H1 (cell line): ENCODE results near the gene PRDM4. TPM values are rescaled to one million over a fixed set of nuclear protein-coding genes. Genes with fewer than 3 reads are reported as not detected.

Experiments used
- CTCF ChIA-PET: fragments of 300-600 bp; sonication (Branson Sonifier 250); formaldehyde crosslinking; loops from one replicate; lab custom pipeline; 2021; ENCODE audit not compliant: partially characterized antibody; lab: Charles Lee
- POLR2A ChIA-PET: fragments of 300-600 bp; sonication (Branson Sonifier 250); formaldehyde crosslinking; loops from one replicate; lab custom pipeline; 2021; ENCODE audit warnings: inconsistent platforms; ENCODE audit not compliant: partially characterized antibody; lab: Charles Lee
- DNase-seq, 2 experiments: peaks; one replicate each; pipeline versions ENCODE4 v3.0.0 to v3.0.0-alpha.2; 2010 to 2022; ENCODE audit warnings: low spot score in 2 of 2, low read depth in 1 of 2, mixed read lengths in 1 of 2
- FAIRE-seq: peaks from 2 replicates; lab custom pipeline; 2011; peaks lifted over from hg19 to GRCh38; lab: Jason Lieb, UNC
- H2AFZ ChIP-seq: 2 replicates; pipeline ENCODE4 v1.8.1; 2012; ENCODE audit warnings: low read length, inconsistent platforms
- H2AK5ac ChIP-seq: 2 replicates; pipeline ENCODE4 v1.6.1; 2013; ENCODE audit warnings: low read depth, low read length
- H2BK120ac ChIP-seq: replicated peaks from 2 replicates; pipeline ENCODE3; 2013; ENCODE audit warnings: low read depth, low read length, inconsistent platforms
- H2BK12ac ChIP-seq: 2 replicates; pipeline ENCODE4 v1.6.1; 2013; ENCODE audit warnings: low read depth, low read length
- H2BK15ac ChIP-seq: 2 replicates; pipeline ENCODE4 v1.6.1; 2013; ENCODE audit warnings: low read length
- H2BK20ac ChIP-seq: 2 replicates; pipeline ENCODE4 v1.6.1; 2013; ENCODE audit warnings: low read length
- H2BK5ac ChIP-seq: 2 replicates; pipeline ENCODE4 v1.6.1; 2013; ENCODE audit warnings: low read depth, low read length
- H3K14ac ChIP-seq: 2 replicates; pipeline ENCODE4 v1.6.1; 2013; ENCODE audit warnings: inconsistent platforms; ENCODE audit not compliant: insufficient read length
- H3K18ac ChIP-seq: 2 replicates; pipeline ENCODE4 v1.6.1; 2013; ENCODE audit warnings: low read length; ENCODE audit errors: extremely low read depth
- H3K23ac ChIP-seq: 2 replicates; pipeline ENCODE4 v1.6.1; 2013; ENCODE audit warnings: inconsistent platforms; ENCODE audit not compliant: insufficient read length
- H3K23me2 ChIP-seq: 2 replicates; pipeline ENCODE4 v1.6.1; 2013; ENCODE audit warnings: low read depth, low read length
- H3K27ac ChIP-seq: 2 replicates; pipeline ENCODE4 v1.6.1; 2011; ENCODE audit warnings: low read depth, low read length, inconsistent platforms
- H3K27me3 ChIP-seq, 4 experiments: replicated peaks in 1 of 4; 1 replicate in 1 of 4; 2 replicates in 3 of 4; pipeline versions ENCODE4 v1.6.1 to v1.8.1; 2011 to 2013; ENCODE audit warnings: low read length in 3 of 4, mild to moderate bottlenecking in 3 of 4, inconsistent platforms in 2 of 4, mixed read lengths in 2 of 4, moderate library complexity in 1 of 4; ENCODE audit not compliant: control insufficient read depth in 3 of 4, insufficient read depth in 3 of 4; ENCODE audit errors: extremely low read depth in 1 of 4
- H3K36me3 ChIP-seq, 4 experiments: 2 replicates each; pipeline versions ENCODE4 v1.6.1 to v1.8.1; 2011 to 2013; ENCODE audit warnings: mild to moderate bottlenecking in 4 of 4, low read length in 3 of 4, moderate library complexity in 2 of 4, control low read depth in 1 of 4, inconsistent platforms in 1 of 4; ENCODE audit not compliant: insufficient read depth in 4 of 4, control insufficient read depth in 2 of 4
- H3K4ac ChIP-seq: replicated peaks from 2 replicates; pipeline ENCODE3; 2013; ENCODE audit warnings: low read length, low read depth, mixed read lengths, inconsistent platforms; ENCODE audit not compliant: insufficient read length
- H3K4me1 ChIP-seq, 4 experiments: replicated peaks in 1 of 4; 1 replicate in 1 of 4; 2 replicates in 3 of 4; pipeline versions ENCODE4 v1.6.1 to v1.8.1; 2011 to 2013; ENCODE audit warnings: low read length in 3 of 4, inconsistent platforms in 2 of 4, mixed read lengths in 1 of 4; ENCODE audit not compliant: insufficient read depth in 4 of 4, control insufficient read depth in 3 of 4
- H3K4me2 ChIP-seq, 2 experiments: 2 replicates each; pipeline versions ENCODE4 v1.6.1 to v1.8.1; 2011 to 2013; ENCODE audit warnings: low read depth in 2 of 2, low read length in 2 of 2, control low read depth in 1 of 2, inconsistent platforms in 1 of 2, mild to moderate bottlenecking in 1 of 2; ENCODE audit not compliant: insufficient read depth in 1 of 2
- H3K4me3 ChIP-seq, 4 experiments: fragments of 200-600, 300-600 bp in 1 of 4; sonication (generic), shearing (Covaris generic), sonication (Bioruptor Twin) in 1 of 4; 2 replicates each; pipeline versions ENCODE4 v1.5.1 to v1.8.1; 2011 to 2016; ENCODE audit warnings: low read length in 4 of 4, low read depth in 3 of 4, control low read depth in 2 of 4, inconsistent platforms in 2 of 4, mild to moderate bottlenecking in 2 of 4, mixed read lengths in 1 of 4, moderate library complexity in 1 of 4; ENCODE audit not compliant: insufficient read depth in 2 of 4; ENCODE audit errors: extremely low read depth in 1 of 4
- H3K56ac ChIP-seq: replicated peaks from 2 replicates; pipeline ENCODE3; 2013; ENCODE audit warnings: low read depth, mild to moderate bottlenecking, mixed read lengths, low read length, inconsistent platforms; ENCODE audit not compliant: insufficient read length
- H3K79me1 ChIP-seq: 2 replicates; pipeline ENCODE4 v1.6.1; 2013; ENCODE audit warnings: low read depth, low read length, control low read depth
- H3K79me2 ChIP-seq, 2 experiments: 2 replicates each; pipeline versions ENCODE4 v1.6.1 to v1.8.1; 2012 to 2013; ENCODE audit warnings: low read length in 2 of 2, mild to moderate bottlenecking in 2 of 2, inconsistent platforms in 1 of 2; ENCODE audit not compliant: insufficient read depth in 2 of 2, control insufficient read depth in 1 of 2
- H3K9ac ChIP-seq, 4 experiments: replicated peaks in 1 of 4; 1 replicate in 1 of 4; 2 replicates in 3 of 4; pipeline versions ENCODE4 v1.6.1 to v1.8.1; 2011 to 2013; ENCODE audit warnings: low read depth in 3 of 4, low read length in 3 of 4, control low read depth in 2 of 4, mild to moderate bottlenecking in 2 of 4, moderate library complexity in 2 of 4, inconsistent platforms in 1 of 4; ENCODE audit errors: extremely low read depth in 1 of 4
- H3K9me3 ChIP-seq, 2 experiments: 2 replicates each; pipeline versions ENCODE4 v1.6.1 to v1.8.1; 2012 to 2013; ENCODE audit warnings: mild to moderate bottlenecking in 2 of 2, moderate library complexity in 2 of 2, control low read depth in 1 of 2, inconsistent platforms in 1 of 2, low read depth in 1 of 2, low read length in 1 of 2, mixed read lengths in 1 of 2; ENCODE audit not compliant: insufficient read depth in 2 of 2
- H4K20me1 ChIP-seq, 2 experiments: replicated peaks in 1 of 2; 2 replicates each; pipeline versions ENCODE3 to v1.8.1; 2011 to 2013; ENCODE audit warnings: inconsistent platforms in 2 of 2, low read length in 2 of 2, mild to moderate bottlenecking in 1 of 2; ENCODE audit not compliant: insufficient read depth in 2 of 2, control insufficient read depth in 1 of 2
- H4K5ac ChIP-seq: 2 replicates; pipeline ENCODE4 v1.6.1; 2013; ENCODE audit warnings: low read length, low read depth, mixed read lengths, inconsistent platforms; ENCODE audit not compliant: insufficient read length
- H4K8ac ChIP-seq: 2 replicates; pipeline ENCODE4 v1.8.0; 2013; ENCODE audit warnings: mild to moderate bottlenecking, moderate library complexity, low read length, inconsistent platforms; ENCODE audit not compliant: insufficient read depth; ENCODE audit errors: extremely low read depth
- H4K91ac ChIP-seq: replicated peaks from 2 replicates; pipeline ENCODE3; 2013; ENCODE audit warnings: low read length, mixed read lengths, inconsistent platforms; ENCODE audit not compliant: insufficient read length
- ASH2L ChIP-seq: fragments of 200-600, 300-600 bp; sonication (generic); IDR thresholded peaks from one replicate; pipeline ENCODE4 v1.7.1; 2017; ENCODE audit warnings: low read length
- HDAC2 ChIP-seq, 2 experiments: fragments of 300-600 bp in 1 of 2; sonication (generic) in 1 of 2; IDR thresholded peaks; 2 replicates each; pipeline ENCODE4 v1.6.1; 2011 to 2012; ENCODE audit warnings: low read depth in 2 of 2, low read length in 2 of 2, mild to moderate bottlenecking in 2 of 2, moderate library complexity in 2 of 2, borderline replicate concordance in 1 of 2, inconsistent platforms in 1 of 2
- POLR2A ChIP-seq, 2 experiments: IDR thresholded peaks; 1 replicate in 1 of 2; 2 replicates in 1 of 2; pipeline ENCODE4 v1.6.1; 2011; ENCODE audit warnings: low read depth in 2 of 2, low read length in 2 of 2, mild to moderate bottlenecking in 2 of 2; ENCODE audit errors: control extremely low read depth in 1 of 2
- RBBP5 ChIP-seq: IDR thresholded peaks from 2 replicates; pipeline ENCODE4 v1.7.1; 2012; ENCODE audit warnings: low read depth, mild to moderate bottlenecking, inconsistent platforms, low read length, moderate library complexity, borderline replicate concordance
- RNF2 ChIP-seq: fragments of 200-900, 300-1000 bp; sonication (generic); IDR thresholded peaks from 2 replicates; pipeline ENCODE4 v1.7.1; 2016; ENCODE audit warnings: borderline replicate concordance, low read depth, mild to moderate bottlenecking, antibody characterized with exemption, low read length; ENCODE audit not compliant: poor library complexity, severe bottlenecking; ENCODE audit errors: missing control alignments
- RXRA ChIP-seq: IDR thresholded peaks from 2 replicates; pipeline ENCODE4 v1.6.1; 2011; ENCODE audit warnings: low read depth, mild to moderate bottlenecking, low read length, moderate library complexity; ENCODE audit not compliant: insufficient read depth
- SIX5 ChIP-seq: IDR thresholded peaks from 2 replicates; pipeline ENCODE4 v1.6.1; 2011; ENCODE audit warnings: mild to moderate bottlenecking, low read depth, low read length
- SRF ChIP-seq: IDR thresholded peaks from 2 replicates; pipeline ENCODE4 v1.6.1; 2011; ENCODE audit warnings: mild to moderate bottlenecking, low read depth, low read length, moderate library complexity
- TCF12 ChIP-seq: IDR thresholded peaks from 2 replicates; pipeline ENCODE4 v1.6.1; 2011; ENCODE audit warnings: low read depth, mild to moderate bottlenecking, low read length
- TEAD4 ChIP-seq: IDR thresholded peaks from 2 replicates; pipeline ENCODE4 v1.6.1; 2012; ENCODE audit warnings: low read depth, low read length, inconsistent platforms, mixed read lengths
- WGBS, 2 experiments: shearing (Covaris generic) in 1 of 2; methylation state at CpG; one replicate each; pipeline versions ENCODE4 v1.1.6 to v1.1.7; 2013 to 2015; ENCODE audit warnings: low lambda C conversion rate in 2 of 2, mixed read lengths in 2 of 2, inconsistent platforms in 1 of 2, low coverage in 1 of 2, missing lambda C conversion rate in 1 of 2; ENCODE audit not compliant: insufficient replicate concordance in 2 of 2, insufficient coverage in 1 of 2, insufficient read length in 1 of 2; ENCODE audit errors: extremely low coverage in 1 of 2, missing lambda C conversion rate in 1 of 2; 5-methylcytosine and 5-hydroxymethylcytosine counted together
- polyA plus RNA-seq, 7 experiments: library from polyadenylated mRNA; depleted of rRNA in 3 of 7; stranded (reverse) in 5 of 7; unstranded in 2 of 7; fragments of >200 nt in 5 of 7; fragments of 200-250 nt in 2 of 7; gene quantifications; 1 replicate in 5 of 7; 2 replicates in 1 of 7; 4 replicates in 1 of 7; pipeline versions ENCODE4 v1.2.1 to v1.2.3, GENCODE V29; 2011 to 2013; ENCODE audit warnings: missing spikeins in 2 of 7, mixed read lengths in 2 of 7
- total RNA-seq: library from RNA; stranded (reverse); fragmentation: NEBNext Ultra II Directional; extraction: Animal tissue kit (Norgen Biotek cat#: 25700); gene quantifications from 2 replicates; pipeline ENCODE4 v1.2.1, GENCODE V29; 2021
- TF ChIP-seq, protein P1 (sequence below): IDR thresholded peaks from 2 replicates; pipeline ENCODE4 v1.6.1; 2012; ENCODE audit warnings: inconsistent platforms

The PRDM4 gene
- total and polyA plus RNA-seq, 2 of the 8 experiments (the other 6 are each of a cell fraction or from before 2014, with no cell fraction given) = 10.1 to 17.5 TPM

DNA sequence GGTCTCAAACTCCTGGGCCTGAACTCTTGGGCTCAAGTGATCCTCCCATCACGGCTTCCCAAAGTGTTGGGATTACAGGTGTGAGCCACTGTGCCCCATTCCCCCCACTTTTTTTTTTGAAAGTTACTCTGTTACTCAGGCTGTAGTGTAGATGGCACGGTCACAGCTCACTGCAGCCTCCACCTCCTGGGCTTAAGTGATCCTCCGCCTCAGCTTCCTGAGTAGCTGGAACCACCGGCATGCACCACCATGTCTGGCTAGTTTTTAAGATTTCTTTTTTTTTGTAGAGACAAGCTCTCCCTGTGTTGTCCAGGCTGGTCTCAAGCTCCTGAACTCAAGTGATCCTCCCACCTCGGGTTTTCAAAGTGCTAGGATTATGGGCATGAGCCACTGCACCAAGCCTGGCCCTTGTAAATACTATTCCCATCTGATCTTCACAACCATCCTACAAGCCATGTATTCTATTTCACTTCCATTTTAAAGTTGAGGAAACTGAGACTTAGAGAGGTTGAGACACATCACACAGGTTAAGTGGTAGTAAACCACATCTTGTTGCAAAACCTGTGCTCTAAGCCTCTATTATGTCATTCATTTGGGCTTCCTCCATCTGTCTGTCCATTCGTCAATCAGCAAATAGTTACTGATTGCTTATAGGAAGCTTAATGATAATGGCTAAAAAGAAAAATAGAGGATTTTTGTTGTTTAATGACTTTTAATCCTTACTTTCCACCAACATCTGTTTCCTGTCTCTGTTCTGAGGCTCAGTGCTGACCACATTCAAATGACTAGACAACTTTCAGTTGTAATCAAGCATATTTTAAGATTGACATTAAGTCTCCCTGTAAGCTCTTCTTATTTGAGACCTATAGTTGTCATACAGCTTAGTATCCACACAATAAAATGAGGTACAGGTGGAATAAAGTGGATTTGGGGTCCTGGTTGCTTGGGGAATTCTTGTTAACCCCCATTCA lies 22.8 kb upstream of the PRDM4 start:
- no peaks in the 10 kb centered on the region for H3K4me1 ChIP-seq
- H3K14ac ChIP-seq = no peak overlapping the region
- H2BK5ac ChIP-seq = no peak overlapping the region
- H4K5ac ChIP-seq = no peak overlapping the region
- H3K56ac ChIP-seq = no peak overlapping the region
- ChIA-PET POLR2A (interaction anchor here (0.7 kb wide), 1 partner anchor 60 kb away, joined by 4 read pairs; no protein-coding TSS in a partner anchor), CTCF (interaction anchor here (1.0 to 1.8 kb wide), 5 partner anchors 9 to 135 kb away, joined by 3 to 6 read pairs (median 5); partner anchors contain the start of gene ASCL4)
- 73% methylated on average over 6 of the region's 6 CpGs; no CpG with 5 or more reads in 1 of the 2 experiments for WGBS, 2 experiments
- no peak overlapping the region for H3K23ac ChIP-seq
- no peaks in the 10 kb centered on the region for H3K79me2 ChIP-seq
- H4K8ac ChIP-seq = no peak overlapping the region
- no peak overlapping the region for H3K18ac ChIP-seq
- no peak overlapping the region for H3K4ac ChIP-seq
- no peak overlapping the region for H2AFZ ChIP-seq
- no peak overlapping the region for H2BK120ac ChIP-seq
- no peaks in the 10 kb centered on the region for H3K9me3 ChIP-seq
- H3K4me3 ChIP-seq = no peak overlapping the region
- H4K91ac ChIP-seq = no peak overlapping the region
- H4K20me1 ChIP-seq = no peaks in the 10 kb centered on the region
- H2AK5ac ChIP-seq = no peak overlapping the region
- FAIRE-seq (no peak), DNase-seq (no peak)
- H3K27me3 ChIP-seq = peaks cover 0 to 3% (median 0%) of the 10 kb centered on the region in 4 experiments; a peak in 2 of 7 replicates
- no peak overlapping the region for H2BK15ac ChIP-seq
- no peak overlapping the region for H3K4me2 ChIP-seq
- H3K36me3 ChIP-seq = no peaks in the 10 kb centered on the region
- no peaks in the 10 kb centered on the region; the same call in 1 of the 2 replicates for H3K23me2 ChIP-seq
- no peak overlapping the region for H2BK20ac ChIP-seq
- no peaks in the 10 kb centered on the region for H3K79me1 ChIP-seq
- no peak overlapping the region for H3K9ac ChIP-seq
- H2BK12ac ChIP-seq = no peak overlapping the region
- H3K27ac ChIP-seq = no peak overlapping the region
- TF ChIP-seq RBBP5 = no peak
- TF ChIP-seq POLR2A (IDR thresholded peaks at IDR 0.05; ENCODE audit: control extremely low read depth in 1 of 2, low read depth in 2 of 2, low read length in 2 of 2) = no peak
- TF ChIP-seq, protein P1, sequence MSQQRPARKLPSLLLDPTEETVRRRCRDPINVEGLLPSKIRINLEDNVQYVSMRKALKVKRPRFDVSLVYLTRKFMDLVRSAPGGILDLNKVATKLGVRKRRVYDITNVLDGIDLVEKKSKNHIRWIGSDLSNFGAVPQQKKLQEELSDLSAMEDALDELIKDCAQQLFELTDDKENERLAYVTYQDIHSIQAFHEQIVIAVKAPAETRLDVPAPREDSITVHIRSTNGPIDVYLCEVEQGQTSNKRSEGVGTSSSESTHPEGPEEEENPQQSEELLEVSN = no peak
- TF ChIP-seq HDAC2 (IDR thresholded peaks at IDR 0.05; ENCODE audit: borderline replicate concordance in 1 of 2, low read depth in 2 of 2, low read length in 2 of 2) = no peak
- TF ChIP-seq SIX5 = no peak
- TF ChIP-seq SRF = no peak
- TF ChIP-seq ASH2L = no peak
- no peak for TF ChIP-seq RXRA
- TF ChIP-seq TEAD4 = no peak
- no peak for TF ChIP-seq TCF12
- TF ChIP-seq RNF2 = no peak
